ENCODE data around the gene ST3GAL4. TPM values are rescaled to one million over a fixed set of nuclear protein-coding genes. Genes with fewer than 3 reads are reported as not detected.

Gene ST3GAL4
- total and polyA plus RNA-seq, 2 of the 8 experiments (the other 6 are each of a cell fraction or from before 2014, with no cell fraction given), result 15.6 to 20.0 TPM

- TF ChIP-seq, protein P1, sequence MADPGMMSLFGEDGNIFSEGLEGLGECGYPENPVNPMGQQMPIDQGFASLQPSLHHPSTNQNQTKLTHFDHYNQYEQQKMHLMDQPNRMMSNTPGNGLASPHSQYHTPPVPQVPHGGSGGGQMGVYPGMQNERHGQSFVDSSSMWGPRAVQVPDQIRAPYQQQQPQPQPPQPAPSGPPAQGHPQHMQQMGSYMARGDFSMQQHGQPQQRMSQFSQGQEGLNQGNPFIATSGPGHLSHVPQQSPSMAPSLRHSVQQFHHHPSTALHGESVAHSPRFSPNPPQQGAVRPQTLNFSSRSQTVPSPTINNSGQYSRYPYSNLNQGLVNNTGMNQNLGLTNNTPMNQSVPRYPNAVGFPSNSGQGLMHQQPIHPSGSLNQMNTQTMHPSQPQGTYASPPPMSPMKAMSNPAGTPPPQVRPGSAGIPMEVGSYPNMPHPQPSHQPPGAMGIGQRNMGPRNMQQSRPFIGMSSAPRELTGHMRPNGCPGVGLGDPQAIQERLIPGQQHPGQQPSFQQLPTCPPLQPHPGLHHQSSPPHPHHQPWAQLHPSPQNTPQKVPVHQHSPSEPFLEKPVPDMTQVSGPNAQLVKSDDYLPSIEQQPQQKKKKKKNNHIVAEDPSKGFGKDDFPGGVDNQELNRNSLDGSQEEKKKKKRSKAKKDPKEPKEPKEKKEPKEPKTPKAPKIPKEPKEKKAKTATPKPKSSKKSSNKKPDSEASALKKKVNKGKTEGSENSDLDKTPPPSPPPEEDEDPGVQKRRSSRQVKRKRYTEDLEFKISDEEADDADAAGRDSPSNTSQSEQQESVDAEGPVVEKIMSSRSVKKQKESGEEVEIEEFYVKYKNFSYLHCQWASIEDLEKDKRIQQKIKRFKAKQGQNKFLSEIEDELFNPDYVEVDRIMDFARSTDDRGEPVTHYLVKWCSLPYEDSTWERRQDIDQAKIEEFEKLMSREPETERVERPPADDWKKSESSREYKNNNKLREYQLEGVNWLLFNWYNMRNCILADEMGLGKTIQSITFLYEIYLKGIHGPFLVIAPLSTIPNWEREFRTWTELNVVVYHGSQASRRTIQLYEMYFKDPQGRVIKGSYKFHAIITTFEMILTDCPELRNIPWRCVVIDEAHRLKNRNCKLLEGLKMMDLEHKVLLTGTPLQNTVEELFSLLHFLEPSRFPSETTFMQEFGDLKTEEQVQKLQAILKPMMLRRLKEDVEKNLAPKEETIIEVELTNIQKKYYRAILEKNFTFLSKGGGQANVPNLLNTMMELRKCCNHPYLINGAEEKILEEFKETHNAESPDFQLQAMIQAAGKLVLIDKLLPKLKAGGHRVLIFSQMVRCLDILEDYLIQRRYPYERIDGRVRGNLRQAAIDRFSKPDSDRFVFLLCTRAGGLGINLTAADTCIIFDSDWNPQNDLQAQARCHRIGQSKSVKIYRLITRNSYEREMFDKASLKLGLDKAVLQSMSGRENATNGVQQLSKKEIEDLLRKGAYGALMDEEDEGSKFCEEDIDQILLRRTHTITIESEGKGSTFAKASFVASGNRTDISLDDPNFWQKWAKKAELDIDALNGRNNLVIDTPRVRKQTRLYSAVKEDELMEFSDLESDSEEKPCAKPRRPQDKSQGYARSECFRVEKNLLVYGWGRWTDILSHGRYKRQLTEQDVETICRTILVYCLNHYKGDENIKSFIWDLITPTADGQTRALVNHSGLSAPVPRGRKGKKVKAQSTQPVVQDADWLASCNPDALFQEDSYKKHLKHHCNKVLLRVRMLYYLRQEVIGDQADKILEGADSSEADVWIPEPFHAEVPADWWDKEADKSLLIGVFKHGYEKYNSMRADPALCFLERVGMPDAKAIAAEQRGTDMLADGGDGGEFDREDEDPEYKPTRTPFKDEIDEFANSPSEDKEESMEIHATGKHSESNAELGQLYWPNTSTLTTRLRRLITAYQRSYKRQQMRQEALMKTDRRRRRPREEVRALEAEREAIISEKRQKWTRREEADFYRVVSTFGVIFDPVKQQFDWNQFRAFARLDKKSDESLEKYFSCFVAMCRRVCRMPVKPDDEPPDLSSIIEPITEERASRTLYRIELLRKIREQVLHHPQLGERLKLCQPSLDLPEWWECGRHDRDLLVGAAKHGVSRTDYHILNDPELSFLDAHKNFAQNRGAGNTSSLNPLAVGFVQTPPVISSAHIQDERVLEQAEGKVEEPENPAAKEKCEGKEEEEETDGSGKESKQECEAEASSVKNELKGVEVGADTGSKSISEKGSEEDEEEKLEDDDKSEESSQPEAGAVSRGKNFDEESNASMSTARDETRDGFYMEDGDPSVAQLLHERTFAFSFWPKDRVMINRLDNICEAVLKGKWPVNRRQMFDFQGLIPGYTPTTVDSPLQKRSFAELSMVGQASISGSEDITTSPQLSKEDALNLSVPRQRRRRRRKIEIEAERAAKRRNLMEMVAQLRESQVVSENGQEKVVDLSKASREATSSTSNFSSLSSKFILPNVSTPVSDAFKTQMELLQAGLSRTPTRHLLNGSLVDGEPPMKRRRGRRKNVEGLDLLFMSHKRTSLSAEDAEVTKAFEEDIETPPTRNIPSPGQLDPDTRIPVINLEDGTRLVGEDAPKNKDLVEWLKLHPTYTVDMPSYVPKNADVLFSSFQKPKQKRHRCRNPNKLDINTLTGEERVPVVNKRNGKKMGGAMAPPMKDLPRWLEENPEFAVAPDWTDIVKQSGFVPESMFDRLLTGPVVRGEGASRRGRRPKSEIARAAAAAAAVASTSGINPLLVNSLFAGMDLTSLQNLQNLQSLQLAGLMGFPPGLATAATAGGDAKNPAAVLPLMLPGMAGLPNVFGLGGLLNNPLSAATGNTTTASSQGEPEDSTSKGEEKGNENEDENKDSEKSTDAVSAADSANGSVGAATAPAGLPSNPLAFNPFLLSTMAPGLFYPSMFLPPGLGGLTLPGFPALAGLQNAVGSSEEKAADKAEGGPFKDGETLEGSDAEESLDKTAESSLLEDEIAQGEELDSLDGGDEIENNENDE (IDR thresholded peaks at IDR 0.05; ENCODE audit: insufficient replicate concordance, low read length), result no peak
- TF ChIP-seq EGR1 (IDR thresholded peaks at IDR 0.05; ENCODE audit: borderline replicate concordance, low read depth, low read length) (no peak), CHD2 (IDR thresholded peaks at IDR 0.05; ENCODE audit: low read length) (no peak), CBX8 (IDR thresholded peaks at IDR 0.05; ENCODE audit: borderline replicate concordance, low read depth, low read length) (no peak), E2F6 (IDR thresholded peaks at IDR 0.05) (no peak), HDAC6 (IDR thresholded peaks at IDR 0.05; ENCODE audit: low read depth, low read length) (no peak), BRCA1 (IDR thresholded peaks at IDR 0.05; ENCODE audit: low read depth, low read length) (no peak), SP4 (IDR thresholded peaks at IDR 0.05; ENCODE audit: low read length) (no peak), TAF1 (IDR thresholded peaks at IDR 0.05; ENCODE audit: low read depth, low read length) (no peak), ASH2L (IDR thresholded peaks at IDR 0.05; ENCODE audit: low read length) (no peak), EZH2 (IDR thresholded peaks at IDR 0.05; ENCODE audit: low read depth, low read length, severe bottlenecking) (no peak), SUZ12 (IDR thresholded peaks at IDR 0.05; ENCODE audit: low read length) (no peak)
These were observed 65.3 kb downstream of the ST3GAL4 start (continued) for GRCh38 chr11:126420698-126421256.
